Measurements from ENCODE around the gene C6orf89. TPM values are rescaled to one million over a fixed set of nuclear protein-coding genes. Genes with fewer than 3 reads are reported as not detected.

Gene C6orf89
- total RNA-seq, 1 donor from 2014 or later: 54.7 TPM

- Histone ChIP-seq H3K9me3 (no peaks in the 10 kb centered on the region), H3K27ac (no peak overlapping the region), H3K36me3 (peaks cover 21% of the 10 kb centered on the region), H3K27me3 (ENCODE audit: low read depth) (no peaks in the 10 kb centered on the region), H3K4me1 (peaks cover 17% of the 10 kb centered on the region), H3K4me3 (no peak overlapping the region)
- DNase-seq: peak; percentile 69
- TF ChIP-seq CTCF (IDR thresholded peaks at IDR 0.05): no peak
- peak; percentile 32 to 62 for ATAC-seq
- intact Hi-C loops (cut with DNase I): no loop called here
These were observed 77.9 kb downstream of the C6orf89 start for GRCh38 chr6:36963451-36964290.

- intact Hi-C loops (cut with DNase I): no loop called here
- Histone ChIP-seq H3K4me3 (no peak overlapping the region), H3K27me3 (ENCODE audit: low read depth) (no peaks in the 10 kb centered on the region), H3K36me3 (peaks cover 28% of the 10 kb centered on the region), H3K4me1 (peaks cover 17% of the 10 kb centered on the region), H3K9me3 (no peaks in the 10 kb centered on the region), H3K27ac (no peak overlapping the region)
- TF ChIP-seq CTCF (IDR thresholded peaks at IDR 0.05): no peak
- ATAC-seq (peak in 1 of 2 donors; percentile 2), DNase-seq (no peak)
These were observed 78.6 kb downstream of the C6orf89 start for GRCh38 chr6:36964349-36964748.

GRCh38 chr6:36964908-36965307 lies 79.2 kb downstream of the C6orf89 start:
- peaks cover 17% of the 10 kb centered on the region for H3K4me1 ChIP-seq
- H3K27ac ChIP-seq: no peak overlapping the region

GRCh38 chr6:36967301-36967700 lies 81.5 kb downstream of the C6orf89 start:
- no peak overlapping the region for H3K4me3 ChIP-seq
- intact Hi-C loops (cut with DNase I): no loop called here
- no peaks in the 10 kb centered on the region for H3K27me3 ChIP-seq (ENCODE audit: low read depth)
- peak overlapping the region; percentile 13 for H3K27ac ChIP-seq
- H3K4me1 ChIP-seq: peaks cover 17% of the 10 kb centered on the region
- no peak for TF ChIP-seq CTCF (IDR thresholded peaks at IDR 0.05)
- DNase-seq: no peak
- no peaks in the 10 kb centered on the region for H3K9me3 ChIP-seq
- peak in 1 of 2 donors; percentile 61 for ATAC-seq
- H3K36me3 ChIP-seq: peaks cover 57% of the 10 kb centered on the region

More at GRCh38 chr6:36964908-36965307, 79.2 kb downstream of the C6orf89 start:
- intact Hi-C loops (cut with DNase I): no loop called here
- no peak for ATAC-seq
- DNase-seq: no peak
- TF ChIP-seq CTCF (IDR thresholded peaks at IDR 0.05): no peak
- Histone ChIP-seq H3K36me3 (peaks cover 33% of the 10 kb centered on the region), H3K9me3 (no peaks in the 10 kb centered on the region), H3K27me3 (ENCODE audit: low read depth) (no peaks in the 10 kb centered on the region), H3K4me3 (no peak overlapping the region)

- Histone ChIP-seq H3K36me3 (peaks cover 62% of the 10 kb centered on the region), H3K9me3 (no peaks in the 10 kb centered on the region), H3K4me1 (peaks cover 17% of the 10 kb centered on the region), H3K4me3 (no peak overlapping the region), H3K27me3 (ENCODE audit: low read depth) (no peaks in the 10 kb centered on the region), H3K27ac (peak overlapping the region; percentile 13)
- intact Hi-C loops (cut with DNase I): no loop called here
- no peak for ATAC-seq
- TF ChIP-seq CTCF (IDR thresholded peaks at IDR 0.05): no peak
- no peak for DNase-seq
These were observed 82.0 kb downstream of the C6orf89 start for GRCh38 chr6:36967757-36968156.
